Choroid plexus epithelial cell (primary cell): Measurements from ENCODE around the gene STRIP1.

Source experiments
- DNase-seq: peaks from one replicate; pipeline ENCODE4 v3.0.0-alpha.2; 2010; ENCODE audit warnings: low read depth
- H3K4me3 ChIP-seq: 2 replicates; pipeline ENCODE4 v1.5.1; 2011; ENCODE audit warnings: low read depth, mild to moderate bottlenecking, control low read depth, low read length, moderate library complexity
- CTCF ChIP-seq: conservative IDR thresholded peaks from 2 replicates; pipeline ENCODE4 v1.5.1; 2011; ENCODE audit warnings: low read depth, mild to moderate bottlenecking, control low read depth, inconsistent platforms, low read length, moderate library complexity

The STRIP1 gene

GRCh38 chr1:110053552-110054428 lies 19.4 kb downstream of the STRIP1 start:
- DNase-seq = peak; percentile 64
- H3K4me3 ChIP-seq = no peak overlapping the region
- TF ChIP-seq CTCF = peak; percentile 97

GRCh38 chr1:110055493-110056284 lies 21.3 kb downstream of the STRIP1 start:
- peak; percentile 84 for DNase-seq
- no peak overlapping the region for H3K4me3 ChIP-seq
- no peak for TF ChIP-seq CTCF

- no peak for DNase-seq
- H3K4me3 ChIP-seq = no peak overlapping the region
- no peak for TF ChIP-seq CTCF
These were observed 21.9 kb downstream of the STRIP1 start for GRCh38 chr1:110056285-110056683.

GRCh38 chr1:110056776-110057175 lies 22.4 kb downstream of the STRIP1 start:
- no peak overlapping the region for H3K4me3 ChIP-seq
- TF ChIP-seq CTCF = no peak
- peak; percentile 36 for DNase-seq

- no peak overlapping the region for H3K4me3 ChIP-seq
- TF ChIP-seq CTCF = no peak
- DNase-seq = no peak
These were observed 23.6 kb downstream of the STRIP1 start for GRCh38 chr1:110057963-110058518.

GRCh38 chr1:110058591-110058990 lies 24.2 kb downstream of the STRIP1 start:
- H3K4me3 ChIP-seq = no peak overlapping the region
- DNase-seq = no peak
- no peak for TF ChIP-seq CTCF
